HG03108 (cell line): ENCODE measurements around the gene ARAP1.
"Not testable (repeated sequence)": the region's sequence is repeated elsewhere in the genome, so short reads cannot be mapped to it uniquely, and the experiment has no call there.

ENCODE experiments used
- ATAC-seq: cut with Tn5 transposase; IDR thresholded peaks from one replicate; pipeline ENCODE4 v1.9.1; 2021; ENCODE audit warnings: moderate library complexity; ENCODE audit not compliant: unreplicated experiment

Gene ARAP1

GRCh38 chr11:72752088-72752914 is at the start of gene ARAP1:
Gene ARAP1 (minus strand): TSS chr11:72752408. CDS start chr11:72727128, 25,280 bp downstream.
- peak; percentile 50 for ATAC-seq

DNA sequence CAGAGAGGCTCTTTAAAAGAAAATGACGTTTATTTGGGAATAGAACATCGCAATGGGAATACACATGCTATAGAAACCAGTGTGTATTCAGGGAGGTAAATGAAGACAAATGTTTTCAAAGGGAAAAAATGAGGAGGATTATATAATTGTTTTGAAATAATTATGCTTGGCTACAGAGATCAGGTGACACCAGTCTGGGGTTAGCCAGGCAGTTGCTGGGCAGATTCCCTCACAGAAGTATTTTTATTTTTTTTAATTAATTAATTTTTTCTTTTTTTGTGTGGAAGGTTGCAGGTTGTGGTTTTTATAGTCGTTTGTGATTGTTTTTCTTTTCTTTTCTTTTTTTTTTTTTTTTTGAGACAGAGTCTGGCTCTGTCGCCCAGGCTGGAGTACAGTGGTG is 47.2 kb upstream of the ARAP1 start:
- ATAC-seq = no peak

- ATAC-seq = no peak
Measured at GRCh38 chr11:72798361-72798760, 46.2 kb upstream of the ARAP1 start.

- peak; percentile 86 for ATAC-seq
Measured at GRCh38 chr11:72793425-72794367, 41.5 kb upstream of the ARAP1 start, which contains the start of gene STARD10. Gene STARD10 (minus strand): TSS chr11:72794047. CDS start chr11:72781181, 12,866 bp downstream.

- ATAC-seq = no peak
Measured at GRCh38 chr11:72793076-72793424, 40.8 kb upstream of the ARAP1 start.

DNA sequence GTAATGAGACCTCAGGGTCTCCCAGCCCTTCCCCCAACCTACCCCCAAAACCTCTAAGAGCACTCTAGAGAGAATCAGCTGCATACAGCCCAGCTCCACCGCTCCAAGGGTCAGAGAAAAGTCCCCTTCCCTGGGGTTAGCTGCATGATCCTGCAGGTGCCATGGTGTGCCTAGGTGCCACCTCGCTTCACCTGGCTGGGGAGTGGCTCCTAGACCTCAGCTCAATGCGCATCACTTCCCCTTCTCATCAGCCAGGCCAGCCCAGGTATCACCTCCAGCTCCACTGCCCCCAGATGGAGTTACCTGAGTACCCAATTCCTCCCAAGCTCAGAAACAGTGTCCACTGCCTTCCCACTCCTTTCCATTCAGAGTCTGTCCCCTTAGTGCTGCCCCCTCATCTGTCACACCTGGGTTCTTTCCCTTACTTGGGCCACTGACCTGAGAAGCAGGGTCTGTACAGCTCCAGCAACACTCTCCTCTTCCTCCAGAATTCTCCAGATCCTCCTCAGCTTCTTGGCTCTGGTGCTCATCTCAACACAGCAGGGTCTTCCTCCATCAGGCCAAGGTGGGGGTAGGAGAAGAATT is 40.3 kb upstream of the ARAP1 start:
- no peak for ATAC-seq

GRCh38 chr11:72791228-72791627 is 39.0 kb upstream of the ARAP1 start:
- not testable (repeated sequence) for ATAC-seq

DNA sequence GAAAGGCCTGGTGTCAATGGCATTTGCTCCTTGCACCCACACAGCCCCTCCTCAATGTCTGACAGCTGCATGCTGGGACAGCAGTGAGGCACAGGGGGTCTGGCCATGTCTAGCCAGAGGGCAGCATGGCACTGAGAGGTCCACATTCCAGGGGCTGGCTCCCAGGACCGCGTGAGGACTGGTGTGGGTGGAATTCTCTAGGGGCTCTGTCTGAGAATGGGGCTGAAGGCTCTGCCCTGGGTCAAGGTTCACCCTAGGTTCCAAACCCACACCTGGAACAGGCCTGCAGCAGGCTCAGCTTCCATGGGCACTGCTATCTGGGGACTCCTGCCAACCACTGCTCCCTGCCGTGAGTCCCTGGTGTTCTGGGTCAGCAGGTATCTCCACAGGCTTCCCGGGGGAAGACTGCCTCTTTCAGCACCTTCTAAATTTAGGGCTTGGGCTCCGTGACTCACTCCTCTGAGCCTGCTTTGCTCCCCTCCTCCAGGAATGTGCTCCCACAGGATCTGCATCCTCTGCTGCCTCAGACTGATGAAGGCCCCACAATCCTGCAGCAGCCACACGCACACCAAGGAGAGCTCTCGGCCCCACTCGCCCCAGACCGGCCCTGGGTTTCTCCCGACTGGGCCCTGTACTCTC is 37.4 kb upstream of the ARAP1 start:
- ATAC-seq = no peak

DNA sequence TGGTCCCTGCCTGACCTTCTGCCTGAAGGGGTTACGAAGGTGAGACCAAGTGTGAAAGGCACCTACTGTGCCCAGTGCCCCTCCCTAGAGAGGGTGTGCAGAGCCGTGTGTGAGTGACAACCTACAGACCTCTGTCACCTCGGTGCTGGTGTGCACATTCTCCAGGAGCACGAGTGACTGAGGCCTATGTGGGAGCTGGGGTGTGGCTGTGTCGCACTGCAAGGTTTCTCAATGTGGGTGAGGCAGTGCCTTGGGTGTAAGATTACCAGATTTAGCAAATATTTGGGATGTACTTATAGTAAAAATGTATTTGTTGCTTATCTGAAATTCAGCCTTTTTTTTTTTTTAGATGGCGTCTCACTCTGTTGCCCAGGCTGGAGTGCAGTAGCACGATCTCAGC is 36.0 kb upstream of the ARAP1 start:
- no peak for ATAC-seq

GRCh38 chr11:72787216-72788104 is 35.3 kb upstream of the ARAP1 start:
- no peak for ATAC-seq

DNA sequence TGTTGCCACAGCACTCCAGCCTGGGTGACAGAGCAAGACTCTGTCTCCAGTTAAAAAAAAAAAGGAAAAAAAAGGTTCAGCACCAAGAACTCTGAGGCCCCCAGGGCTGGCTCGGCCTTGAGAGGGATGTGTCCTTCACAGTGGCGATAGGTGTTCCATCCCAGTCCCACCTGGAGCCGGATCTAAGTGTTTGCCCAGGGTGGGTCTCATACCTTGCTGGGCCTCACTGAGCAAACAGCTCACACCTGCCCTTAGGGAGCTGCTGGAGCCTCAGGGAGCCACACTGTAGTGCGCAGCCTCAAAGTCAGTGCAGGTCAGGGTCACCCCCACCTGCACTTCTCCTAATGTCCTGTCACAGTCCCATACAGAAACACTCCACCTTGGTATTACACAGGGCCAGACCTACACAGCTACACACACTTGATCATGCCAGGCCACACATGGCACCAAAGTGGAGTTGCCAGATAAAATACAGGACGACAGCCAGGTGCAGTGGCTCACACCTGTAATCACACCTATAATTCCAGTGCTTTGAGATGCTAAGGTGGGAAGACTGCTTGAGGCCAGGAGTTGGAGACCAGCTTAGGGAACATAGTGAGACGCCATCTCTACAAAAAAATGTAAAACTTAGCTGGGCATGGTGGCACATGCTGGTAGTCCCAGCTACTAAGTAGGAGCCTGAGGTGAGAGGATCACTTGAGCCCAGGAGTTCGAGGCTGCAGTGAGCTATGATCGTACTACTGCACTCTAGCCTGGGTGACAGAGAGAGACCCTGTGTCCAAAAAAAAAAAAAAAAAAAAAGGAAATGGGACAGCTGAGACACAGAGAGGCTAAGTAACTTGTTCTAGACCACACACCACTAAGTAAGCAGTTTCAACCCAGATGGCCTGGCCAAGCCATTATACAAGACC is 34.4 kb upstream of the ARAP1 start:
- no peak for ATAC-seq

GRCh38 chr11:72784662-72785061 is 32.5 kb upstream of the ARAP1 start:
- ATAC-seq = no peak

DNA sequence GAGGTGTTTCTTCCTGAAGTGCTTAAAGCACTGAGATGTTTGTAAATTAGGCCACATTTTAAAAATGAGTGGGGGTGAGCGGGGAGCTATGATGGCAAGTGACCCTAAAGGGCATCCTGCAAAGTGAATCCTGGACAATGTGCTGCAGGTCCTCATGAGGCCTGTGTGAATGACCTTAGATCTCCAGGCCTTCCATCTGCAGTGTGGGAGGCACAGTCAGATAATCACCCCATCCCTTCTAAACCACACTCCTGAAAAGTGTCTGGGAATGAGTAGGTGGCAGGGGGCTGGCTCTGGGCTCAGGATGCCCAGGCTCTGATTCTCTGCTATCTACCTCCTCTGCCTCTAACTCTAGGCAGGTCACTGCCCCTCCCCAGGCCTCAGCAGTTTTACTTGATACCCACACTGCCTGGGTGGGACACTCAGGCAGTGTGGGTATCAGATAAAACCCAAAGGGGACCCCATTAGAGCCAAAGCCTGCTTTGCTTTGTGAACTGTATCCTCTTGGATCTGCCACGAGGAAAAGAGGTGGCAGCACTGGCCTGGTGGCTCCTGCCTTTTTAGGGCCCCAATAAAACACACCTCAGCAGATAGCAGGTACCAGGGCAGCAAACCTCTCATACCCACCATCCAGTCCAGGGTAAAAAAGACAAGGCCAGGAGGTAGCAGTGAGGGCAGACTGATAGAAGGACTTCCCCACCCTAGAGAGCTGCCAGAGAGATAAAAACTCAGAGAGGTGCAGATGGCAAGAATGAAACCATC is 31.1 kb upstream of the ARAP1 start:
- ATAC-seq = no peak

DNA sequence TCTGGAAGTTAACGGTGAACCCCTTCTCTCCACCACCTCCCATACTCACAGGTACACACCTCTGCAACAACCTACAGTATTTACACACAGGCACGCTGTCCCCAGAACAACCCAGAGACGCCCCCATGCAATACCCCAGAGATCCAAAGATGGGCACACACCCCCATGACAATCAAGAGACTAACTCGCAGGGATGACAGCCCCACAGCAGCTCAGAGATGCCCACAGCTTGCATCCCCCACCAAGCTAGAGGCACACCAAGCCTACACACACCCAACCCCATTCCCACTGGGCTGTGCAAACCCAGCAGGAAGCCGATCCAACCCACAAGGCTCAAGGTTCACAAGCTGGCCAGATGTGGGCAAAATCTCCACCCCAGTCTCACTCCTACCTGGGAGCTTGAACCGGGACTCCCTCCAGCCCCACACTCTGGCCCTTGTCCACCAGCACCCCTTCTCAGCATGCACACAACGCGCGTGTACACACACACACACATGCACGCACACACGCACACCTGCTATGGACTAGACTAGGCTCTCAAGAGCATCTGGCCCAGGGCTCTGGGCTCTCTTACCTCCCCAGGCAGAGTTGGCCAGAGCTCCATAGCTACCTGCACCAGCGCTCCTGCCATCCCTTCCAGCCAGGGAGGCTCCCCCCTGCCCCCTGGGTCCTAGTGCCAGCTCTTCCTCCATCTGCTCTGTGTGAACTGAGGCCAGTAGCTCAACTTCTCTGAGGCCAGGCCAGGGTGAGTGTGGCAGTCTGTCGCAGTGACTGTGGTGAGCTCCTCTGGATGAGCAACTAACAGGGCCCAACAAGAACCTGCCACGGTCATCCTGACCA is 30.1 kb upstream of the ARAP1 start:
- no peak for ATAC-seq

- no peak for ATAC-seq
Measured at GRCh38 chr11:72781313-72782080, 29.3 kb upstream of the ARAP1 start.

DNA sequence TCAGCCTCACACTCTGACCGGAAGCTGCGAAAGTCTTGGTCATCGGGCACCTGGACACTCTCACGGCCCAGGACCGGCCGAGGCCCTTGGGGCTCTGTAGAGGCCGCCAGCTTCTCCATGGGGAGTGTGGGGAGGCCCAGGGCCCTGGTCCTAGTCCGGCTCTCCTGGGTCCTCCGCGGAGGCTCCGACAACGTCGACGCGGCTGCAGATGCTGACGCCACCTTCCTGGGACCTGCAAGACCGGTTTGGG is 28.8 kb upstream of the ARAP1 start:
- ATAC-seq = no peak
